Esophagus (tissue), 2 donors: Measurements from ENCODE around the gene MARCO. TPM values are rescaled to one million over a fixed set of nuclear protein-coding genes. Genes with fewer than 3 reads are reported as not detected.

Experiments
- polyA plus RNA-seq, 2 donors: library from polyadenylated mRNA; stranded (reverse); fragments of 200-250 nt; gene quantifications; one replicate each; pipeline ENCODE4 v1.2.3, GENCODE V29; 2013
- donor health status: healthy with polysubstance abuse.
- donor health status: Bipolar disorder and iron deficiency.

The MARCO gene
- polyA plus RNA-seq, 2 donors = 0.18 to 1.9 TPM

Other genes with a start within 250 kb of the MARCO start
- not detected for gene EN1, start 94.5 kb upstream of the MARCO start, polyA plus RNA-seq
- gene C1QL2, start 216.6 kb downstream of the MARCO start, polyA plus RNA-seq = not detected